Activated naive CD8-positive, alpha-beta T cell treated with anti-CD3 and anti-CD28 coated beads, Interleukin-2, amount 50 U/mL, for 24 hours (primary cell): ENCODE measurements around the gene FKBP3.
"Not testable (repeated sequence)": the region's sequence is repeated elsewhere in the genome, so short reads cannot be mapped to it uniquely, and the experiment has no call there.

Experiments
- ATAC-seq: fragments of 150-1000 bp; cut with Tn5 transposase; one replicate; pipeline ENCODE4 v1.10.0; 2021
- DNase-seq: peaks from one replicate; pipeline ENCODE4 v3.0.0; 2021
- H3K27ac Mint-ChIP-seq: one replicate; pipeline ENCODE4 v1.8.0; 2021; ENCODE audit warnings: mild to moderate bottlenecking, mixed read lengths
- H3K27me3 Mint-ChIP-seq: one replicate; pipeline ENCODE4 v1.8.0; 2021; ENCODE audit warnings: mixed read lengths
- H3K36me3 Mint-ChIP-seq: one replicate; pipeline ENCODE4 v1.8.0; 2021; ENCODE audit warnings: low read depth, mixed read lengths
- H3K4me1 Mint-ChIP-seq: one replicate; pipeline ENCODE4 v1.8.0; 2021; ENCODE audit warnings: mixed read lengths
- H3K4me3 Mint-ChIP-seq: one replicate; pipeline ENCODE4 v1.8.0; 2021; ENCODE audit warnings: mild to moderate bottlenecking, moderate library complexity, mixed read lengths
- H3K9me3 Mint-ChIP-seq: one replicate; pipeline ENCODE4 v1.8.0; 2021; ENCODE audit warnings: mixed read lengths

The FKBP3 gene

GRCh38 chr14:45134051-45134958 is at the start of gene FKBP3:
Gene FKBP3 (minus strand): TSS chr14:45134481. CDS start chr14:45134456, 25 bp downstream.
- DNase-seq (peak; percentile 93), ATAC-seq (peak; percentile 96)
- H3K9me3 Mint-ChIP-seq, result no peaks in the 10 kb centered on the region
- H3K4me3 Mint-ChIP-seq, result peak within 1 kb of the TSS; percentile 98
- H3K36me3 Mint-ChIP-seq, result peaks cover 7% of the 10 kb centered on the region
- H3K27ac Mint-ChIP-seq, result peak within 1 kb of the TSS; percentile 97
- no peaks in the 10 kb centered on the region for H3K27me3 Mint-ChIP-seq
- peaks cover 31% of the 10 kb centered on the region for H3K4me1 Mint-ChIP-seq

- Mint-ChIP-seq H3K4me3 (no peak overlapping the region), H3K4me1 (no peaks in the 10 kb centered on the region), H3K36me3 (peaks cover 21% of the 10 kb centered on the region), H3K27me3 (no peaks in the 10 kb centered on the region), H3K27ac (no peak overlapping the region), H3K9me3 (no peaks in the 10 kb centered on the region)
- no peak for DNase-seq
- ATAC-seq, result no peak
These were observed 47.5 kb upstream of the FKBP3 start for GRCh38 chr14:45181806-45182205.

- no peak overlapping the region for H3K27ac Mint-ChIP-seq
- no peaks in the 10 kb centered on the region for H3K4me1 Mint-ChIP-seq
- no peaks in the 10 kb centered on the region for H3K9me3 Mint-ChIP-seq
- no peaks in the 10 kb centered on the region for H3K27me3 Mint-ChIP-seq
- H3K4me3 Mint-ChIP-seq, result no peak overlapping the region
- ATAC-seq (no peak), DNase-seq (no peak)
- H3K36me3 Mint-ChIP-seq, result peaks cover 18% of the 10 kb centered on the region
These were observed 47.0 kb upstream of the FKBP3 start for GRCh38 chr14:45181329-45181728.

- Mint-ChIP-seq H3K27ac (no peak overlapping the region), H3K36me3 (peaks cover 20% of the 10 kb centered on the region), H3K4me1 (no peaks in the 10 kb centered on the region), H3K9me3 (no peaks in the 10 kb centered on the region), H3K4me3 (no peak overlapping the region), H3K27me3 (no peaks in the 10 kb centered on the region)
- no peak for ATAC-seq
- DNase-seq, result no peak
These were observed 42.8 kb upstream of the FKBP3 start for GRCh38 chr14:45177076-45177475.

- no peak for ATAC-seq
- H3K4me3 Mint-ChIP-seq, result no peak overlapping the region
- H3K4me1 Mint-ChIP-seq, result no peaks in the 10 kb centered on the region
These were observed 35.6 kb upstream of the FKBP3 start for GRCh38 chr14:45169906-45170305.

GRCh38 chr14:45156067-45156466 is 21.8 kb upstream of the FKBP3 start:
- Mint-ChIP-seq H3K4me3 (no peak overlapping the region), H3K4me1 (peaks cover 3% of the 10 kb centered on the region), H3K9me3 (no peaks in the 10 kb centered on the region), H3K27ac (no peak overlapping the region), H3K27me3 (no peaks in the 10 kb centered on the region), H3K36me3 (peaks cover 8% of the 10 kb centered on the region)
- ATAC-seq (peak; percentile 87), DNase-seq (no peak)

More at GRCh38 chr14:45169906-45170305, 35.6 kb upstream of the FKBP3 start:
- no peak for DNase-seq
- H3K27me3 Mint-ChIP-seq, result no peaks in the 10 kb centered on the region
- H3K27ac Mint-ChIP-seq, result no peak overlapping the region
- no peaks in the 10 kb centered on the region for H3K9me3 Mint-ChIP-seq
- H3K36me3 Mint-ChIP-seq, result peaks cover 19% of the 10 kb centered on the region

- no peaks in the 10 kb centered on the region for H3K27me3 Mint-ChIP-seq
- H3K27ac Mint-ChIP-seq, result no peak overlapping the region
- H3K4me1 Mint-ChIP-seq, result peaks cover 3% of the 10 kb centered on the region
- H3K9me3 Mint-ChIP-seq, result no peaks in the 10 kb centered on the region
- H3K36me3 Mint-ChIP-seq, result peaks cover 21% of the 10 kb centered on the region
- no peak overlapping the region for H3K4me3 Mint-ChIP-seq
- DNase-seq (no peak), ATAC-seq (no peak)
These were observed 16.2 kb upstream of the FKBP3 start for GRCh38 chr14:45150386-45150890.

- no peak overlapping the region for H3K27ac Mint-ChIP-seq
- no peaks in the 10 kb centered on the region for H3K9me3 Mint-ChIP-seq
- no peak overlapping the region for H3K4me3 Mint-ChIP-seq
- peaks cover 10% of the 10 kb centered on the region for H3K4me1 Mint-ChIP-seq
- DNase-seq (no peak), ATAC-seq (no peak)
- no peaks in the 10 kb centered on the region for H3K27me3 Mint-ChIP-seq
- H3K36me3 Mint-ChIP-seq, result peaks cover 21% of the 10 kb centered on the region
These were observed 15.3 kb upstream of the FKBP3 start for GRCh38 chr14:45149602-45150001.

- ATAC-seq (no peak), DNase-seq (no peak)
- H3K27ac Mint-ChIP-seq, result no peak overlapping the region
- no peak overlapping the region for H3K4me3 Mint-ChIP-seq
- no peaks in the 10 kb centered on the region for H3K27me3 Mint-ChIP-seq
- no peaks in the 10 kb centered on the region for H3K9me3 Mint-ChIP-seq
- peaks cover 19% of the 10 kb centered on the region for H3K36me3 Mint-ChIP-seq
- H3K4me1 Mint-ChIP-seq, result peaks cover 13% of the 10 kb centered on the region
These were observed 10.9 kb upstream of the FKBP3 start for GRCh38 chr14:45145214-45145613.

GRCh38 chr14:45144658-45145057 is 10.4 kb upstream of the FKBP3 start:
- DNase-seq (no peak), ATAC-seq (no peak)
- H3K27ac Mint-ChIP-seq, result no peak overlapping the region
- peaks cover 18% of the 10 kb centered on the region for H3K36me3 Mint-ChIP-seq
- H3K4me3 Mint-ChIP-seq, result no peak overlapping the region
- peaks cover 16% of the 10 kb centered on the region for H3K4me1 Mint-ChIP-seq
- H3K9me3 Mint-ChIP-seq, result no peaks in the 10 kb centered on the region
- H3K27me3 Mint-ChIP-seq, result no peaks in the 10 kb centered on the region

GRCh38 chr14:45142083-45142482 is 7.8 kb upstream of the FKBP3 start:
- DNase-seq, H3K4me3 Mint-ChIP-seq, H3K9me3 Mint-ChIP-seq, H3K27me3 Mint-ChIP-seq, H3K27ac Mint-ChIP-seq, ATAC-seq: not testable (repeated sequence)
- Mint-ChIP-seq H3K4me1 (peaks cover 34% of the 10 kb centered on the region), H3K36me3 (peaks cover 16% of the 10 kb centered on the region)

- Mint-ChIP-seq H3K27me3 (no peaks in the 10 kb centered on the region), H3K4me1 (peaks cover 37% of the 10 kb centered on the region)
- ATAC-seq, result no peak
These were observed 6.4 kb upstream of the FKBP3 start for GRCh38 chr14:45140661-45141187.

GRCh38 chr14:45136399-45136798 is 2.1 kb upstream of the FKBP3 start:
- H3K9me3 Mint-ChIP-seq, result no peaks in the 10 kb centered on the region
- no peaks in the 10 kb centered on the region for H3K27me3 Mint-ChIP-seq
- H3K4me1 Mint-ChIP-seq, result peaks cover 35% of the 10 kb centered on the region
- peak overlapping the region; percentile 98 for H3K4me3 Mint-ChIP-seq
- peak overlapping the region; percentile 97 for H3K27ac Mint-ChIP-seq
- peaks cover 10% of the 10 kb centered on the region for H3K36me3 Mint-ChIP-seq
- ATAC-seq (no peak), DNase-seq (no peak)

More at GRCh38 chr14:45140661-45141187, 6.4 kb upstream of the FKBP3 start:
- Mint-ChIP-seq H3K9me3 (no peaks in the 10 kb centered on the region), H3K27ac (no peak overlapping the region), H3K36me3 (peaks cover 10% of the 10 kb centered on the region), H3K4me3 (no peak overlapping the region)
- DNase-seq, result no peak

GRCh38 chr14:45135659-45136395 is 1.5 kb upstream of the FKBP3 start, which contains the start of gene FANCM:
Gene FANCM (plus strand): TSS chr14:45135930. CDS start chr14:45136032, 102 bp downstream.
- Mint-ChIP-seq H3K36me3 (peaks cover 10% of the 10 kb centered on the region), H3K4me1 (peaks cover 38% of the 10 kb centered on the region), H3K9me3 (no peaks in the 10 kb centered on the region), H3K27ac (peak within 1 kb of the TSS; percentile 97), H3K4me3 (peak within 1 kb of the TSS; percentile 98), H3K27me3 (no peaks in the 10 kb centered on the region)
- ATAC-seq, result peak; percentile 57
- DNase-seq, result peak; percentile 81
